ENCODE results near the gene DAB1.

GRCh38 chr1:57109883-57110282, 314.0 kb downstream of the DAB1 start:
- TF ChIP-seq CTCF (IDR thresholded peaks at IDR 0.05) (no peak), POLR2A (IDR thresholded peaks at IDR 0.05) (no peak)

All from right lobe of liver (tissue), 4 donors.